HG03354 (cell line): ENCODE results near the gene MAOA.
"Not testable (repeated sequence)": the region's sequence is repeated elsewhere in the genome, so short reads cannot be mapped to it uniquely, and the experiment has no call there.

Experiments
- ATAC-seq: cut with Tn5 transposase; IDR thresholded peaks from one replicate; pipeline ENCODE4 v1.9.1; 2021; ENCODE audit warnings: mild to moderate bottlenecking; ENCODE audit not compliant: unreplicated experiment, poor library complexity, severe bottlenecking

Gene MAOA

DNA sequence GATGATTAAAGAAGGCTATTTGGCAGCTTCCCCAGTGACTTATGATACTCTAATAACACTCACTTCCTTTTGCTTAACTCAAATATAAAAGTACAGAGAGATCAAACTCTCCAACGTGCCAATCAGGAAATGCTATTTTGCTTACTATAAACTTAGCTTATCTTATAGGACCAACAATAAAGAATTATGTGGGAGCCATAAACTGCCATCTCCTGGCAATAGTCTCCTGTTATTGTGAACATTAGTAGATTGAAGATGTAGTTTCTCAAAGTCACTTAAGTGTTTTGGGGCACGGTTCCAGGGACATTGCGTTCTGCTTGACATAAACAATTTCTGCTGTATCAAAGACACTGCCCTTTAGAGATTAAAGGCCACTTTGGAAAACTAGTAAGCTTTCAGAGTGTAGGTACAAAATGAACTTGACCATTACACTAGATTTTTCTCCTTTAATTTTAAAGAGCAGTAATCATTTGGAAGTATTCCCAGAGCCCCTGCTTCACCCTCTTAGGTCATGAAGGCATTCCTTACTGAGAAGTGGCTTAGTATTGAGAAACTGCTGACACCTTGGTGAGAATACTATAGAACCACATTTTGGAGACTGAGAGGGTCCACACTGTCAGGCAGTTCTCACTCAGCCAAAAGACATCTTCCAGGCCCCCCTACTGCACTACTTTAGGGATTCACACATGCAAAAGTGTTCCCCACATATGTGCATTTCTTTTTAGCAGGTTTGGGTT lies 51.9 kb downstream of the MAOA start:
- ATAC-seq = no peak

DNA sequence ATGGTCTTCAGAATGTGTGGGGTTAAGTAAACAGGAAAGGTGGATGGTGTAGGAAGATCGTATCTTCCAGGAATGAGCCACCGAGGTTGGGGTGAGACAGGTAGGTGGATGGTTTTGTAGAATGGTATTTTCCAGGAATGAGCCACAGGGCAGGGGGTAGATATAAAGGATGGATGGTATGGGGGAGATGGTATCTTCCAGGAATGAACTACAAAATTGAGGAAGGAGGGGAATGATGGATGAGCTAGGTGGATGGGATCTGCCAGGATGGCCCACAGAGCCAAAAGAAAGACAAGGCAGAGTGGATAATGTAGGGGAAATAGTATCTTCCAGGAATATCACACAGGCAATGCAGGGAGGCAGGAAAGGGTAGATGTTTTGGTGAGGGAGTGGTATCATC lies 60.0 kb downstream of the MAOA start:
- ATAC-seq = no peak

DNA sequence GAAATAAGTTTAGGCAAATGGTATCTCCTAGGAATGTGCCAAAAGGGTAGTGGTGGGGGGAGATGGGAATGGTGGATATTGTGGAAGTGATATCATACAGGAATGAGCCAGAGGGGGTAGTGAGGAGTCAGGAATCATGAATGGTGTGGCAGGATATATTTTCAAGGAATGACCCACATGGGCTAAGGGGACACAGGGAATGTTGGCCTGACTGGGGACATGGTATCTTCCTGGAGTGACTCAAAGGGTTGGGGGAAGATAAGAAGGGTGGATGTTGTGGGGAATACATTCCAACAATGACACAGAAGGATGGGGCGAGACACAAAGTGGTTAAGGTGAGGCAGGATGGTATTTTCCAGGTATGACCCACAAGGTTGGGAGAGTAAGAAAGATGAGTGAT lies 60.6 kb downstream of the MAOA start:
- ATAC-seq = no peak

DNA sequence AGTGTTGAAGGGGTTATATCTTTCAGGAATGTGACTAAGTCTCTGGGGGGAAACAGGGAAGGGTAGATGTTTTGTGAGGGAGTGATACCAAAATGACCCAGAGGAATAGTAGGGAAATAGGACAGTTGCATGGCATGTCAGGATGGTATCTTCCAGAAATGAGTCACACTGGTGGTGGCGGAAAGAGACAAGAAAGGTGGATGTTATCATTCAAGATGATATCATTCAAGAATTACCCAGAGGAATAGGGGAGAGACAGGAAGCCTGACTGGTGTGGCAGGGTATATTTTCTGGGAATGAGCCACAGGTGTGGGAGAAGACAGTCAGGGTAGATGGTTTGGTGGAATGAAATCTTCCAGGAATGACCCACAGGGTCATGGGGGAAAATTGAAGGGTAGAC lies 61.1 kb downstream of the MAOA start:
- ATAC-seq = no peak

DNA sequence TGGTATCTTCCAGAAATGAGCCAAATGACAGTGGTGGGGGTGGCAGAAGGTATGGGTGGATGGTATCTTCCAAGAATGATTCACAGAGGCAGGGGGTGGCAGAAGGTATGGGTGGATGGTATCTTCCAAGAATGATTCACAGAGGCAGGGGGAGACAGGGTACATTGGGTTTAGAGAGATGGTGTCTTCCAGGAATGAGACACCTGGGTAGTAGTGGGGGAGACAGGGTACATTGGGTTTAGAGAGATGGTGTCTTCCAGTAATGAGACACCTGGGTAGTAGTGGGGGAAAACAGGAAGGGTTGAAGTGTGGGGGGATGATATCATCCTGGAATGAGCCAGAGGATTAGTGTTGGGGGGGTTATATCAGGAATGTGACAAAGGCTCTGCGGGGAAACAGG lies 62.0 kb downstream of the MAOA start:
- no peak for ATAC-seq

GRCh38 chrX:43718546-43718945 lies 62.4 kb downstream of the MAOA start:
- no peak for ATAC-seq

GRCh38 chrX:43718956-43719355 lies 62.9 kb downstream of the MAOA start:
- ATAC-seq = no peak

- ATAC-seq = no peak
These were observed 64.0 kb downstream of the MAOA start for GRCh38 chrX:43720082-43720481.

DNA sequence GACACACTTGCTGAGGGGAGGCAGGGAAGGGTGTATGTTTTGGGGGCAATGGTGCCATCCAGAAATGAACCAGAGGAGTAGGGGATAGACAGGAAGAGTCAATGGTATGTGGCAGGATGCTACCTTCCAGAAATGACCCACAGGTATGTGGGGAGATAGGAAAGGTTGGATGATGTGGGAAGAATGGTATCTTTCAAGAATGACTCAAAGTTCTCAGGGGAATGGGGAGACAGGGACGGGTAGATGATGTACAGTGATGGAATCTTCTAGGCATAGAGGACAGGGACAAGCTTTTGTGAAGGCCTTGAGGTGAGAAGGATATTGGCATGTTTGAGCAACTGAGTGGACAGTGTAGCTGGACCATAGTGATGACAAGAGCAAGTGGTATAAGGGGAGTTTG lies 64.9 kb downstream of the MAOA start:
- no peak for ATAC-seq

GRCh38 chrX:43725227-43725626 lies 69.1 kb downstream of the MAOA start:
- not testable (repeated sequence) for ATAC-seq

DNA sequence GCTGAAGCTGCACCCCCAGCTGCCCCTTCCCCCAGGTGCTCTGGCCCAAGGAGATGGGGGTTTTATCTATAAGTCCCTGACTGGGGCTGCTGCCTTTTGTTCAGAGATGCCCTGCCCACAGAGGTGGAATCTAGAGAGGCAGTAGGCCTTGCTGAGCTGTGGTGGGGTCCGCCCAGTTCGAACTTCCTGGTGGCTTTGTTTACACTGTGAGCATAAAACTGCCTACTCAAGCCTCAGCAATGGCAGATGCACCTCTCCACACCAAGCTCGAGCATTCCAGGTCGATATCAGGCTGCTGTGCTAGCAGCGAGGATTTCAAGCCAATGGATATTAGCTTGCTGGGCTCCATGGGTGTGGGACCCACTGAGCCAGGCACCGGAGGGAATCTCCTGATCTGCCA lies 71.2 kb downstream of the MAOA start:
- ATAC-seq = not testable (repeated sequence)

DNA sequence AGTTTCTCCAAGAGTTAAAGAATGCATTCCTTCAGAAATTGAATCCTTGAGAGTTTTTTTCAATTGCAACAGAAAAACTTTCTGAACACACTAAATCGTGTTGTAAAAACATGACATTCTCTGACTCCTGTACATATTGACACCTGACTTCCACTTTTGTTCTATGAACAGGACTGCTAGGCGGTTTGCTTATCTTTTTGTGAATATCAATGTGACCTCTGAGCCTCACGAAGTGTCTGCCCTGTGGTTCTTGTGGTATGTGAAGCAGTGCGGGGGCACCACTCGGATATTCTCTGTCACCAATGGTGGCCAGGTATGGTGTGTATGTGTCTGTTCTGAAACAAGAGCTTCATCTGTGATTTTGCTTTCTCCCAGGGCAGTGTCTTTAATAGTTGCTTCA lies 71.9 kb downstream of the MAOA start:
- no peak for ATAC-seq

DNA sequence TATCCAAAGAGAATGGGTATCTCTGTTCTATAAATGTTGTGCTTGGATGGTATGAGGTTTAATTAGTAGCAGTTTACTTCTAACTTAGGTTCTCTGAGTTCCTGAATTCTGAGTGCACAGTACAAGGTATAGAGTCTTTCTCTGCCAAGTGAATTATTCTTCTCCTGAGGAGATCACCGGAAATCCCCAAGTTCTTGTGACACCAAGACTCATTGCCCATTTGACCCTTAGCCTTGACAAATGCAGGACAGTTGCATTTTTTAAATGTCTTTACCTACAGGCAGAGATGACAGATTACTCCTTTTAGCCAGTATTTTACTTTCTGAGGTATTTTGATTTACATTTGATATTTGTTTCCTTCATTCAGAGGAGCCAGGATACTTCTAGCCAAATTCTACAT lies 72.9 kb downstream of the MAOA start:
- no peak for ATAC-seq

GRCh38 chrX:43731086-43731485 lies 75.0 kb downstream of the MAOA start:
- no peak for ATAC-seq

DNA sequence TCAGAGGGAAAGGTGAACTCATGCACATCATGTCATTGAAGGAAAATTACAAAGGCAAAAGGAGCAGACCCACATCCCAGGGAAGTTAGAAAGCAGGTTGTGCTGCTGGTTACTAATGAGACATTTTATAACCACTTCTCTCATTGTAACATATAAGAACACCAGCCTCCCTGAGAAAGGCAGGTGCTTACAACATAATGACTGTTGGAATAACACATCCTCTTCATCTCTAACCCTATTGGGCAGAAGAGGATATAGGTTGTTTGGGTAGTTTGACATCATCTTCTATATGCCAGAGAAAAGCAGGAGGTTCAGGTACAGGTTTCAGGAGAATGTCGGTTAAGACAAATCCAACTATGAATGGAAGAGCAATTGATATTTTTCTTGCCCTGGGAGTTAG lies 77.6 kb downstream of the MAOA start:
- ATAC-seq = no peak

- no peak for ATAC-seq
These were observed 78.3 kb downstream of the MAOA start for GRCh38 chrX:43734444-43734843.

DNA sequence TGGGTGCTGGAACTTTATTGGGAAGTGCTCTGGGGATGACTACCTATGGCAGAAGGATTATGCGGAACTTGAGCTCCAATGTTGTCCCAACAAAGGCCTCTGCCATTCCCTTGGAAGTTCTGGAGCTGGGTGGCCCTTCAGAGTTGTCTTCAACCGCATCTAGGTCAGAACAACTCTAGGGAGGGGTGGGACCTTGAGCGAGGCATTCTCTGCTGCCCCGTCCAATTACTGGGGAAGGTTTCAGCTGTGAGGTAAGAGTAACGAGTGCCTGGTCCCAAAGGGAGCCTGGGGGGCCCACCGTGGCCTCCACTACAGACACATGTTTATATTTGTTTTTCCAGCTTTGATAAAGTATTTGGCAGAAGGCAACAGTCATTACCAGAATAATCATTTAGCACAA lies 79.4 kb downstream of the MAOA start:
- no peak for ATAC-seq

DNA sequence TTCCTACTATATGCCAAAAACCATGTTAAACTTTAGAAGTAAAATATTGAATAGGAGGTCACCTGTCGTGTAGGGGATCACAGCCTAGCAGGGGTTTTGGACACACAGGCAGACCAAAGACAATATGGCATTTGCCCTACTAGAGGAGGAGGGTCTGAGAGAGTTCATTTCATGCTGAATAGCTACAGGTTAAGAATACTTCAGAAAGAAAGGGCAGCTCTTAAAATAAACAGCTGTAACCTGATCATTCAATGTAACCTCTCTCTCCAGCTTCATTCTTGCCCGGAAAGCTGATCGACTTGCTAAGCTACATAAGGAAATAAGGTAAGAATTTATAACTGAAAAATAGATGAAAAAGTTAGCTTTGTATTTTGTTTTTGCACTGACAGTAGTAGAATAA lies 79.9 kb downstream of the MAOA start:
- no peak for ATAC-seq

GRCh38 chrX:43741843-43742573 lies 85.9 kb downstream of the MAOA start:
- no peak for ATAC-seq

DNA sequence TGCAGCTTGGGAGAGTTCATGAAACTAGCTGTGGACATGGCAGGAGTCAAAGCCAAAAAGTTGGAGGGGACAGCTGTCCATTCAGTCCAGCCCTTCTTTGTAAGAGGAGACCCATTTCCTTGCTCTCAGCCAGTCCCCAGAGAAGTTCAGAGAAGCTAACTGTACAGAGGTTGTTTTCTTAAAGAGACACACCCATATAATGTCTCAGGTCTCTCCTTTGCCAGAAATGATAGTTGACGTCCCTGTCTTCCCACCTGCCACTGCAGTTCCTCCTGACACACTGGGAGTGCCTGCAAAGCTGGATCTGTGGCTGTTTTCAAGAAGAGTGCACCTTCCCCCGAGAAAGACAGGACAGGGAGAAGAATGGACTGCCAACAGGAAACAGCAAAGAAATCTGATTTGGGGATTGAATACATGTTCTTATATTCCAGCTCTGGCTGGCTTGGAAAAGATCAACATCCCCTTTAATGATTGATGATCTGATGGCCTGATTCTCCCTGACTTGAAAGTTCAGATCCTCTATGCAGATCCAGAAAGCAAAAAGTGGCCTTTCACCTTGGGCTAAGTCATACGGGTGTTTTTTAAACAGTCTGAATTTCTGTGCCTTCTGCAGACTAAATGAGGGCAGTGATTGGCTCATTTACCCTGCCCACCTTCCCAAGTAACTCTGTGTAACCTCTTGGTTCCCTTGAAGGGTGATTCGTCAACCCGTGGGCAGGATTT lies 87.2 kb downstream of the MAOA start:
- no peak for ATAC-seq

- no peak for ATAC-seq
These were observed 88.2 kb downstream of the MAOA start for GRCh38 chrX:43744284-43744683.
